ENCODE data around the gene ABCA12. TPM values are rescaled to one million over a fixed set of nuclear protein-coding genes. Genes with fewer than 3 reads are reported as not detected.

The ABCA12 gene
- total RNA-seq, 4 donors from 2014 or later: 70.3 to 116 (median 93.6) TPM

- H3K4me3 ChIP-seq (ENCODE audit: low read depth, poor library complexity, severe bottlenecking): no peak overlapping the region
- intact Hi-C loops (cut with DNase I; ENCODE audit: low total_unique reads): no loop called here
- TF ChIP-seq POLR2A (IDR thresholded peaks at IDR 0.05) (no peak), CTCF (IDR thresholded peaks at IDR 0.05) (no peak)
- WGBS, 2 donors: 85 to 94% methylated on average over 2 of the region's 2 CpGs
- DNase-seq (ENCODE audit: low spot score in 2 of 2): no peak
Observed at GRCh38 chr2:215066124-215066523, 72.3 kb downstream of the ABCA12 start.

- TF ChIP-seq CTCF (IDR thresholded peaks at IDR 0.05) (no peak), POLR2A (IDR thresholded peaks at IDR 0.05) (no peak)
- H3K4me3 ChIP-seq (ENCODE audit: low read depth, poor library complexity, severe bottlenecking): no peak overlapping the region
- no peak for DNase-seq (ENCODE audit: low spot score in 2 of 2)
- intact Hi-C loops (cut with DNase I; ENCODE audit: low total_unique reads): no loop called here
- 70 to 76% methylated on average over 2 of the region's 2 CpGs for WGBS, 2 donors
Observed at GRCh38 chr2:215063526-215063925, 74.9 kb downstream of the ABCA12 start.

- DNase-seq (ENCODE audit: low spot score in 2 of 2): no peak
- TF ChIP-seq CTCF (IDR thresholded peaks at IDR 0.05): no peak
- no peak for TF ChIP-seq POLR2A (IDR thresholded peaks at IDR 0.05)
- intact Hi-C loops (cut with DNase I; ENCODE audit: low total_unique reads): no loop called here
- 45 to 51% methylated on average over 7 of the region's 7 CpGs for WGBS, 2 donors
- no peak overlapping the region for H3K4me3 ChIP-seq (ENCODE audit: low read depth, poor library complexity, severe bottlenecking)
Observed at GRCh38 chr2:215060861-215061536, 77.4 kb downstream of the ABCA12 start.

- 18 to 28% methylated on average over 2 of the region's 2 CpGs for WGBS, 2 donors
- no peak overlapping the region for H3K4me3 ChIP-seq (ENCODE audit: low read depth, poor library complexity, severe bottlenecking)
- TF ChIP-seq CTCF (IDR thresholded peaks at IDR 0.05): no peak
- TF ChIP-seq POLR2A (IDR thresholded peaks at IDR 0.05): no peak
- DNase-seq (ENCODE audit: low spot score in 2 of 2): no peak
- intact Hi-C loops (cut with DNase I; ENCODE audit: low total_unique reads): no loop called here
Observed at GRCh38 chr2:215059724-215060123, 78.7 kb downstream of the ABCA12 start.

GRCh38 chr2:215055891-215056290 lies 82.5 kb downstream of the ABCA12 start:
- no peak overlapping the region for H3K4me3 ChIP-seq (ENCODE audit: low read depth, poor library complexity, severe bottlenecking)
- intact Hi-C loops (cut with DNase I; ENCODE audit: low total_unique reads): no loop called here
- no peak for DNase-seq (ENCODE audit: low spot score in 2 of 2)
- TF ChIP-seq CTCF (IDR thresholded peaks at IDR 0.05) (no peak), POLR2A (IDR thresholded peaks at IDR 0.05) (no peak)
- WGBS, 2 donors: 79 to 81% methylated on average over 2 of the region's 2 CpGs

- TF ChIP-seq POLR2A (IDR thresholded peaks at IDR 0.05) (no peak), CTCF (IDR thresholded peaks at IDR 0.05) (no peak)
- 54 to 68% methylated on average over 3 of the region's 3 CpGs for WGBS, 2 donors
- no peak overlapping the region for H3K4me3 ChIP-seq (ENCODE audit: low read depth, poor library complexity, severe bottlenecking)
- intact Hi-C loops (cut with DNase I; ENCODE audit: low total_unique reads): no loop called here
- DNase-seq (ENCODE audit: low spot score in 2 of 2): no peak
Observed at GRCh38 chr2:215052810-215053209, 85.6 kb downstream of the ABCA12 start.

Data from lower leg skin (tissue), 4 donors.